ENCODE data around the gene DAGLA.

DAGLA gene

DNA sequence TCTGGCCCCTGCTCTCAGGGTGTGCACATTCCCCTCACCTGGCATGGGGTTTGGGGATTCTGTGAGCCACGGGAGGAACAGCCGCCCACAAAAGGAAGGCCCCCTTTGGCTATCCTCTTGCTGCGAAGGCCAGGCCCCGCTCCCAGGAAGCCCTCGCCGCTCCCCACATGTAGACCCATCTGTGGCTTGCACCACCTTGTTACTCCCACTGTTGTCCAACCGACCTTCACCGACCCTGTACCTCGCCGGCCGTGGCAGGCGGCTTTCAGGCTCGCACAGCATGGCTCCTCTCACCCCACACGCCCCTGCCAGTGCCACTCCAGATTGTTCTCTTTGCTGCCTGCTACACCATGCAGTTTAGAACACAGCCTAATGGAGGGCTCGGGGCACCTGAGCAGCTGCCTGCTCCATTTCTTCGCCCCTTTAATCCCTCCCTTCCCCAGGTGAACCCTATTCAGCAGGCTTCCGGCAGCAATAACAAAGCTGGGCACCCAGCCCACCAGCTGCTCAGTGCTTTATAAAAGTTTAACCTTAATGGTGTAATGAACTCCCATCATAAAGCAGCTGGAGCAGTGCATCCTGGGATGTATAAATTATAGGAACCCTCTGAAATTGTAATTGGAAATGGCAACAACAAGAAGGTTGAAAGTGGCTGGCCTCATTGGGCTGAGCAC, 10.7 kb downstream of the DAGLA start:
- no peak for DNase-seq (ENCODE audit: low read depth)

DNA sequence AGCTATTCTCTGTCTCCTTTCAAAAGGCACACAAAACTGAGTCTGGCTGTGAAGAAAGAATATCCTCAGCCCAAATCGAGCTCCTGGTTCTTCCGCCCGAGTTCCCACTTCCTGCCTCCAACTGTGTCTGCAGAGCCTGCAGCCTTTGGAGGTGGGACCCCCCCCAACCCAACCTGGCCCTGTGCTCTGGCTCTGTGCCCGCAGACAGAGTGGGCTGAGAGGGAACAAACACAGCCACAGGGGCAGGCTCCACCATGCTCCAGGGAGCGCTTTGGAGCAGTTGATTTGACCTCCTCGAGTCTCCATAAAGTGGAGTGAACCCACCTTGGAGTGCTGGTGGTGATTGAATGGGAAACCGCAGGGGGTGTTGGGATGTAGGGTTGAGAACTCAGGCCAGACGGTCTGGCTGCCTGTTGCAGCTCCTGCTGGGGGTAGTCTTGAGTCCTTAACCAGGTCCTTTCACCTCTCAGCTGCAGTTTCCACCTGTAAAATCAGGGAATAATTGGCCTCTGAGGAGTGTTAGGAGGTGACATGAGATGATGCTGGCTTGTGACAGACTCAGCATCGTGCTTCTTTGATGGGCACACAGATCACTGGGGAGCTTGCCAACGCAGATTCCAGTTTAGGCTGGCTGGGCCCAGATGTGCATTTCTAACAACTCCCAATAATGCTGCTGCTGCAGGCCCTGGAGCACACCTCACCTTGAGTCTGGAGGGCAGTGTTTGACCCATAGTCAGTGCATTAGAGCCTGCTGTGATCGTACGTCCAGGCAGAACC, 11.4 kb downstream of the DAGLA start:
- DNase-seq (ENCODE audit: low read depth) = no peak

DNA sequence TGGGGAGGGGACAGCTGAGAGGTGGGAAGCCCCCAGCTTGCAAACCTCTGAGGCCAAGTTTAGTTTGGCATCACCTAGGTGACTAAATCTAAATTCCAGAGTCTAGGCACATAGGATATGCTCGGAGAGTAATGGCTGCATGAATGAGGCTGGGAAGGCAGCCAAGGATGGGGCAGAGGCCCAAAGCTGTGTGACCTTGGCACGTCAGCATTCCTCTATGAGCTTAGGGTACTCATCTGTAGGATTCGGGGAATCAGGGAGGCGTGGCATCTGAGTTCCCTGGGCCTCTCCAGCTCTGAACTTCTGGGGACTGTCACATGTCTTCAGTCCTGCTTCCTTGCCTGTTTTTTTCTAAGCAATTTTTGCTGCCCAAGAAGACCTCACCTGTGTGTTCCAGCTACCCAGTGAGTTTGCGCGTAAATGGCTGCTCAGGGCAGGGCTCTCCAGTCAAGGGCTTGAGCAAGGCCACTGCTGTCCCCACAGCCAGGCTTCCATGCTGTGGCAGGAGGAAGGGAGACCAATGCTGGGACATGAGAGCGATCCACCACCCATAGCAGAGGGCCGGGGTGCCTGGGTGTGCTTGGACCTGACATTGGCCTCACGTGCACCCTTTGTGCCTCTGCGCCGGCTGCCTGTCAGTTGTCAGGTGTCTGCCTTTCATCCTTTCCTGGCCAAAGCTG, 13.9 kb downstream of the DAGLA start:
- DNase-seq (ENCODE audit: low read depth) = no peak

DNA sequence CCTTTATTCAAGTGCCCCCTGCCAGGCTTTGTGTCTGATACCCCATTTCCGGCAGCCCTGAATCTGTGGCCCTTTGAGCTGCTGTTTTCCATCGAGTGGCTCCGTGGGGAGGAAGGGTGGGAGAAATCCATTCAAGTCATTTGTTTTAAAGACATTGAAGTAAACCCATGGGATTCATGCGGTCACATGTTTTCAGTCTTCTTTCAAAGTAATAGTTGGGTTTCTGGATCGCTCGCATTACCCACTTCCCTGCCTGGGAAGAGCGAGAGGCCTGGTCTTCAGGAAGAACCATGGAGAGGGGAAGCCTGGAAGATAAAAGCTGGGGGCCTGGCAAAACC, 14.4 kb downstream of the DAGLA start:
- no peak for DNase-seq (ENCODE audit: low read depth)

DNA sequence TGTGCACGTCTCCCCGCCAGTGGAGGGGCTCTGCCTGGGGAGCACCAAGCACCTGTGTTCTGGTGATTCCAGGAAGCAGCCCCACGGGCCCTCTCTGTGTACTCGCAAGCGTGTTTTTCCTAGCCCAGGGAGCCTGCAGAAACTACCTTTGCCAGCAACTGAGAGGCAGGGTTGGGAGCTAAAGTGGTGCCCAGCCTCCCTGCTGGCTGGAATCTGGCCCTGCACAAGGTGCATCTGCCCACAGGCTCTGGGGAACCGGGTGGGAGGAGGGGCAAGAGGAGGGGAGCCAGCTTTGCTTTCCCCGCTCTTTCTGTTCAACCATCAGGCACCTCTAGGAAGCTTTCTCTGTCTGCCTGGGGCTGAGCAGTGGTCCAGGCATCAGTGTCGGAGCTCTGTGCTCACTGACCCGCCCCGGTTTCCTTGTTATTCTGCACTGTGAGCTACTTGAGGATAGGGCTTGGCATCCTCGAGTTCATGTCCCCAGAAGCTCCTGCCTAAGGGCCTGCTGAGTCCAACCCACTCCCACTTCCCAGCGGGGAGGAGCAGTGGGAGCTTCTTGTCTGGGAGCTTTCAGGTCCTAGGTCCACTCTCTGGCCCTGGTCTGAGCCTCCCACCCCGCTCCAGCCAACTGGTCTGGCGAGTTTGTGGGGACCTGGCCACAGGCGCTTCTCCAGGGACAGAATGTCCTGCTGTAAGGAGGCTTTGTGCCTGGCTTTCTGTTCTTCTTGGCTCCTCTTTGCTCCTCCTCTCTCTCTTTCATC, 14.9 kb downstream of the DAGLA start:
- DNase-seq (ENCODE audit: low read depth) = no peak

DNA sequence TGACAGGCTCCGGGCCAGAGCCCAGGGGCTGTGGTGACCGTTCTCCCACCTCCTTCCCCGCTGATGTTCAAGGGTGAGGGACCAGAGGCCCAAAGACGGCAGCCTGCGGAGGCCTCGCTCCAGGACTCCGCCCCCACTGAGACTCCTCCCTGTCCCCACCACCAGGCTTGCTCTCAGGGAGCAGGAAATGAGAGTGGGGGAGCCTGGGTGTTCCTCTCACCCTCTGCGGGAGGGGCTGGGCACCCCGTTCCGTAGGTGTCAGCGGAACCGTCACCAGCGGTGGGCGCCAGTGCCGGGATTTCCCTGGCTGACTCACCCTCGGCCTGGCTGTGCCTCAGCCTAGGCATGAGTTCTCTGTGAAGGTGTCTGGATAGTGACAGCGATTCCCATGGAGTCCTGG, 15.7 kb downstream of the DAGLA start:
- DNase-seq (ENCODE audit: low read depth) = peak; percentile 39

DNA sequence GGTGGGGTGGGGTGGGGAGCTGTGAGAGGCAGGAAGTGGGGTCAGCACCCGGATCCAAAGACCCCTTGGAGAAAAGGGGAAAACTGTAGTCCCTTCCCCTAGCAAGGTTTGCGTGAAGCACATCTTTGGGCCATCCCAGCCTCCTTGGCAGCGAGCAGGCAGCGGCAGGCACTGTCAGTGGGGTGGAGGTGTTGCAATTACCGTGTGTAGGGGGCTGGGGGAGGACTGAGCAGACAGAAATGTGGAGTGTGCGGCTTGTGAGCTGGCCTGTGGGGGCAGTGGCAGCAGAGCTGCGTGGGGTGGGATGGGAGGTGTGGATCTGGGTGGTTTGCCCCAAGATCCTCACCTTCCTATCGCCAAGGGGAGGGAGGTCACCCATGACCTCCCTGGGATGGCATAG, 16.4 kb downstream of the DAGLA start:
- DNase-seq (ENCODE audit: low read depth) = no peak

DNA sequence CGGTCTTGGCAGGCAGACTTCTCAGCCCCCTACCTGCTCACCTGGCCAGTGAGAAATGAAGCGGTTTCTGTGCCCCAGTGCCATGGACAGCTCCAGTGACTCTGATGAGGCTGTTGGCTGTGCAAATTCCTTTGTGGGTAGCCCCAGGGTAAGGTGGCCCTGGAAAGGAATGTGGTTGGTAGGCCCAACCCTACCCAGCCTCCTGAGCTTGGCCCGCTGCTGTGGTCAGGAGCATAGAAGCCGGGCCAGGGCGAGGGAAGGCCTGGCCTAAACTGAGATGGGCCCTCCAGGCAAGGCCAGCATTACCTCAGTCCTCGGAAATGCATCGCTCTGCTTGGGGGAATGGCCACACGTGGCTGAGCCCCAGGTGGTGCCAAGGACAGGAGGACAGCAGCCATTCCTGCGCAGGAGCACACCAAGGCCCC, 16.9 kb downstream of the DAGLA start:
- no peak for DNase-seq (ENCODE audit: low read depth)

DNA sequence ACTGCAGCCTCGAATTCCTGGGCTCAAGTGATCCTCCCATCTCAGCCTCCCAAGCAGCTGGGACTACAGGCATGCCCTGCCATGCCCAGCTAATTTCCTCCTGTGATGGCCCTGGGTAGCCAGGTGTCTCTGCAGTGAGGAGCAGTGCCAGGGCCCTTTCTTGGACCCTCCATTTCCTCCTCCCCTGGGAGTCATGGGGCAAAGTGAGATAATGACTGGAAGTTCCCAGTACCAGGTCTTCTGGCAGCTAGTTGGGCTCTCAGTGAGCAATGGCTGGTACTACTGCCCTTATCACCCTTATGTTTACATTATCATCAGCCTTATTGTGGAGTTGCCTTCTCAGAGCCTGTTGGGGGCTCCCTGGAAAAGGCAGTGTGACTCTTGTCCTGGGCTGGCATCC, 17.6 kb downstream of the DAGLA start:
- no peak for DNase-seq (ENCODE audit: low read depth)

DNA sequence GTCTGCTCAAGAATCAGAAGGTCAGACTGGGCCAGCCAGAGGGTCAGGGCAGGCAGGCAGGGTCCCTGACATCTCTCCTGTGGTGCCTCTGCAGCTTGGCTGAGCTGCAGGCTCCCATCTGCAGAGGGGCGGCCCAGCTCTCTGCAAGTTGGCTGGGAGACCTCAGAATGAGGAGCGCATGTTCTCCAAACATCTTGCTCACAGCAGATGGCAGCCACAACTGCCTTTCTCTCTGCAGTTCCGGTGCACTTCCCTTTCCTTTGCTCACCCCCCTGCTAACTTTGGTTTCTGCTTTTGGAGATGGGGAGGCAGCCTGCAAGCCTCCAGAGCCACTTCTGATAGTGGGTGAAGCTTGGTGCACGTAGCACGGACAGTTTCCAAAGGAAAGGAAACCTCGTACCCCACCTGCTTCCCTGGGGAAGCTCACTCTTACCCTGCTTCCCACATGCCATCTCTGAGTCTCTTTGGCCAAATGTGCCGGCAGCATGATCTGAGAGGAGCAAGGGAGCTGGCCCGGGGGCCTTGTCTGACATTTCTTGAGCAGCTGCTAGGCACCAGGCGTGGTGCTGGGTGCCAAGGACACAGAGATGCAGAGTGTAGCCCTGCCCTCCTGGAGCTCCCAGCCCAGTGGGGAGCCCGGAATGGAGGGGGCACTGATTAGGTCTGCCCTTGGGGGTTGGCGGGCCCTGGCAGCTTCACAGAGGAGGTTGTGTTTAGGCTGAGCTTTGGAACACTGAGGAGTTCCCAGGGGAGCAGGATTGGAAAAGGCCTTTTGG, 18.2 kb downstream of the DAGLA start:
- no peak for DNase-seq (ENCODE audit: low read depth)

DNA sequence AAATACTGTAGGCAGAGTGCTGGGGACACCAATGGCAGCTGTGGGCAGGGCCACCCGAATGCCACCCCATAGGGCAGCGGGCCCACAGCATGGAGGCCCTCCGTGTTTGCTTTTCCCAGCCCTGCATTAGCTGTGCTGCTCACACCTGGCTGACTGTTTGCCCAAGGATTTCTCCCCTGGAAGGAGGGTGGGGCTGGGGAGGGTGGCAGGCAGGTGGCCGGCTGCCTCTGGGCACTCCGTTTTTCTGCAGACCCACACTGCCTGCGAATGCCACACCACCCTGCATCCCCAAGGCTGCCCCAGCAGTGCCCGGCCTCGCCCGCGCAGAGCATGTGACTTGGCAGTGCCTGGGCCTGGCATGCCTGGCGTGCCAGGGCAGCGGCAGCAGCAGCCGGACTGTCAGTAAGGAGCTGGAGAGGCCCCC, 19.6 kb downstream of the DAGLA start:
- DNase-seq (ENCODE audit: low read depth) = no peak

DNA sequence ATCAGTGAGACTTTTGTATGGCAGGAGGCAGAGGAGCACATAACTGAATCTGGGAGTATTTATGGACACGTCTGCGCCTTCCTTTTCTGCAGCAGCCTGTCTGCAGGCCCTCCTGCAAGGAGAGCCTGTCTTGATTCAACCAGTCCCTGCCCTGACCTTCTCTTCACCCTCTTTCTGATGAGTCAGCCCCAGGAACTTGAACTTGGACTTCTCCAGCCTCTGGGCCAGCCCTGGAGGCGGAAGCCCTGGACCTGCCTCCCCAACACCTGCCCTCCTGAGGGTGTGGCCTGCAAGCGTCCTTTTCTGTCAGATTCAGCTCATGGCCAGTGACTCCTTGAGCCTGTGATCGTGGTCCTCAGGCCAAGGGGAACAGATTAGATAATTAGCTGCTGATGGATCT, 20.0 kb downstream of the DAGLA start:
- peak; percentile 50 for DNase-seq (ENCODE audit: low read depth)

DNA sequence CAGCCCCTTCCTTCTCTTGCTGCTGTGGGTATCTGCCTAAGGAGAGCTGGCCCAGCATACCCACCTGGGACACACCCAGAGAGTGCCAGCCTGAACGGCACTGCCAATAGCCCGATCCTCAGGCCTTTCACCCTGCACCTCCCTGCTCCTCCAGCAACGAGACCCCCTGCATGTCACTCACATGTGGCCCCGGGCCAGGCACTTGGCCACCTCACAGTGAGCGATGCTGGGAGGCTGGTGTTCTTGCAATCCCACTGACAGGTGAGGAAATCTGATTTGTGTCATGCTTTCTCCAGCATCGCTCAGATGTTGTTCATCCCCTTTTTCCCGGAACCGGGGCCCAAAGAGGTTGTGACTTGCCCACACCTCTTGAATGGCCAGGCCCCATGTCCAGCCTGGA, 20.5 kb downstream of the DAGLA start:
- DNase-seq (ENCODE audit: low read depth) = no peak

DNA sequence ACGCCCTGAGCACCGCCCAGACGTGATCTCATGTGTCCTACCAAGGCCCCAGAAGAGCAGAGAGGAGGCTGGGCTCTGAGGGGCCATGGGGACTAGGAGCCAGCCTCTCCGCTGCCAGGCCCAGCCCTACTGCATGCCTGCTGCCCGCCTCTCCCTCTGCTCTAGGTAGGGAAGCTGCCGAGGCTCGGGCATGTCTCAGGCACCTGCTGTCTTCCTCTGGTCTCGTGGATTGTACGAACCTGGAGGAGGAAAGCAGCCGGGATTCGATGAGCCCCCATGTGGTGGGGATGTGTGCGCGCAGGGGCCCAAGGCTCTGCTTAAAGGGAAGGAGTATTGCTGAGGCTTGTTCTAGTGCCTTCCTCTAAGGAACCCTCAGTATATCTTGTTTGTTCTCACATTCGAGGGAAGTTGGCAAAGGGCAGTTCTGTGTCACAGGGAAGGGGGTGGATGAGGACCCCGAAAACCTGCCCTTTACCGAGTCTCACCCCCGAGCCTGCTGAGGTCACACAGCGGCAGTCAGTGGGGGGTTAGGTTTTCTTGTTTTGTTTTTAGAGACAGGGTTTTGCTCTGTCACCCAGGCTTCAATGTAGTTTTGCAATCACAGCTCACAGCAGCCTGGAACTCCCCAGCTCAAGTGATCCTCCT, 21.2 kb downstream of the DAGLA start:
- DNase-seq (ENCODE audit: low read depth) = no peak

DNA sequence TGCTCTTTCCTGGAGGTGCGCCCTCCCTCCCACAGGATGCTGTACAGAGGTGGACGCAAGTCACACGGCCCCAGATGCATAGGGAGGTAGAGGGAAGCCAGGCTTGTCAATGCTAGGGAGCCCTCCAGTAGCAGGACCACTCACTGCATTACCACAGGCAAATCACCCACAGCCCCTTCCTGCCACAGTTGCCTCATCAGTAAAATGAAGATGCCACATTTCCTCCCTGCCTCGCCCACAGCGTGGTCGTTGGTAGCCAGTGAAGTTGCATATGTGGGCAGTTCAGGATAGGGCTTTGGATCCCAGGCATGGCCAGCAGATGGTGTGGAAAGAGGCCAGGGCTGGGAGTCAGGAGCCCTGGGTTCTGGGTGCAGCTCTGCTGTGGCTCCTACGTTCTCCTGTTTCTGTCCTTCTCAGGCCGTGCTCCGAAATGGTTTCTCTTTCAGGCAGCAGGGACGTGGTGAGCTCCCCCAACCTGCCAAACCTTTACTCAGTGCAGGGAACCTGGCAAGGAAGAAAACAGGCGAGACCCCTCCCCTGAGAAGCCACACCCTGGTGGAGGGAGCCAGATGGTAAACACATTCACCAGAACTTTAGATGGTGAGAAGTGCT, 22.6 kb downstream of the DAGLA start:
- no peak for DNase-seq (ENCODE audit: low read depth)

DNA sequence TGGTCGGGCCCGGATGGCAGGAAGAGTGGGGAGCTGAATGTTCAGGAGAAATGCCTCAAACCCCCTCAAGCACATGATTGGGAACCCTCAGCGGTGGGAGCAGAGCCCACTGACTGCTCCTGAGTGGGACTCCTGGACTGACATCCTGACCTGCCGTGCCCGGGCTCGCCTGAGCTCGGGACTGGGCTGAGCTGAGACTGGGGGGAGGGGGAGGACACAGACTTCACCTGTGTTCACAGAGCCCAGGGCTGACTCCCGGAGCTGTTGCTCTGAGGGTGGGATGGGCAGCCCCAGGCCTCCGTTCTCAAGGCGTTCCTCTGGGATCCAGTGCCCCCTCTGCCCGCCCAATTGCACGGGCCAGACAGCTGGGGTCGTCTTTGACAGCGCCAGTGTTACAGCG, 24.6 kb downstream of the DAGLA start:
- no peak for DNase-seq (ENCODE audit: low read depth)

DNA sequence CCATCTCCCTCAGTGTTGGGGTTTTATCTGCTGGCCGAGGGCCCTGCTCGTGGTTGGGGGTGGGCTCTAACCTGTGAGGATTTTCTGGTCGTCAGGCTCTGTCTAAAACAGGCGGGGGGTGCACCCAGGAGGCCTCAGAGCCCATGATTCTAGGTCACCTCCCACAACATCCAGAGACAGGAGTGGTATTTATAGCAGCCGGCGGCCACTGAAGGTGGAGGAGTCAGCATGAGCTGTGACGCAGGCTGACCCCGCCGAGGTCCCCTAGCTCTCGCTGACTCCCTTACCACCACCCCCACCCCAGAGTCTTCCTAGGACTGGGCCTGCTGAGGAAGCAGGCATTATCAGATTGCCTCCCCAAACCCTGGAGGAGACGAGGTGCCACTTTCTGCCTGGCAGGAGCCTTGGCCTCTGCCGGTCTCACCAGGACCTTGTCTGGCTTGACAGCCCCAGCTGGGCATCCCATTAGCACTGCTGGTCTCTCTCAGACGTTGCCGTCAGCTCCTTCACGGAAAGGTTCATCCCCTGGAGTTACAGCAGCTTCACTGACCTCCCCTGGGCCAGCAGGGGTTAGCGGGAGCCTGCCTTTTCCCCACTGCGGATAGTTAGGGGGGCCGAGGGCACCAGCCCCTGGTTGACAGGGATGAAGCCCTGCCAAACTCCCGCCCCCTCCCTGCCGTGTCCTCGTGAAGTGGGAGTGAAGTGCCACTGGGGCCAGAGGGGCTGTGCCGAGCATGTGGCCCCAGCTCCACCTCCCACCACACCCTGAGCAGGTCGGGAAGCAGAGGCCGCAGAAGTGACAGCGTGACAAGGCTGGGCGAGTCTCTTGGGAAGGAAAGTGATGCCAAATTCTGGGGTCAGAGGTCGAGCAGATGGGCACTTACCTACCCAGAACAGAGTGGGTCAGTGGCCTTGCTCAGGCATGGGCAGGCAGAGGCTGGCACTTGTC, 26.5 kb downstream of the DAGLA start:
- no peak for DNase-seq (ENCODE audit: low read depth)

DNA sequence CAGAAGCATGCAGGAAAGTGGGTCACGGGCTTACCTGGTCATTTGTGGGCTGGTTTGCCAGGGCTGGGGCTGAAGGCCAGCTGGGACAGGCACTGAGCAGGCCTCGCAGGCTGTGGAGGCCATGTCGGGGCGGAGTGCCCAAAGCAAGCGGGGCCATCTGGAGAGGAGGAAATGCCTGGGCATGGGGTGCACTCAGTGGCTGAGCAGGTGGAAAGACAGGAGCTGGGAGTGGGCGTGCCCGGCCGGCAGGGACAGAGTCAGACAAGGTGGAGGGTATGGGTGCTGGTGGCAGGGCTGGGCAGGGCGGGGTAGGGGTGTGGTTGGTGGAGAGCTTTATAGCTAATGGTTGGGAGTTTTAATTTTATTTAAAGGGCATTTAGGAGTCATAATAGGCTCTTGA, 27.4 kb downstream of the DAGLA start:
- no peak for DNase-seq (ENCODE audit: low read depth)

DNA sequence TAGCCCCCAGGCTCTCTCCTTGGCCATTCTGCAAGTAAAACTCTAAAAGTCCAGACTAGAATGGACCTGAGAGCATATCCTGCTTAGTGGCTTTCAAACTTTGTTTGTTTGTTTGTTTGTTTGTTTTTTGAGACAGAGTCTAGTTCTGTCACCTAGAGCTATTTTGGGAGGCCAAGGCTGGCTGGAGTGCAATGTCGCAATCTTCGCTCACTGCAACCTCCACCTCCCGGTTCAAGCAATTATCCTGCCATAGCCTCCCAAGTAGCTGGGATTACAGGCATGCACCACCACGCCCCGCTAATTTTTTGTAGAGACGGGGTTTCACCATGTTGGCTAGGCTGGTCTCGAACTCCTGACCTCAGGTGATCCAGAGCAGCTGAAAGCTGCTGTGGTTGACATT, 28.9 kb downstream of the DAGLA start:
- DNase-seq (ENCODE audit: low read depth) = no peak

DNA sequence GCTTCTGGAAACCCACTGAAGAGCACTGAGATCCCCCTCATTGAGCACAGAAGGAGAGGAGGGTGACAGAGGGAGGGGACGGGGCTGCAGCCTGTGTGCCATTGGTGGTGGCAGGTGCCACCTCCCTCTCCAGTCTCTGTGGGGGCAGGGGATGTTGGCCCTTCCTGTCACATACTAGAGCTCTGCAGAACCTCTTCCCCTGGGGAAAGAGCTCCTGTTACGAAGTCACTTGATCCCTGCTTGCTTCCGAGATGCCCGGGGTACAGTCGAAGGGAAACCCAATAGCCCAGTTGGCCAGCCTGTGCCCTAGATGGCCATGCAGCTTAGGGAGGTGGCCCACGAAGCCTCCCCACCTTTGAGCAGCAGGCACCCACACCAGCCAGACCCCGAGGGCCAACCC, 29.4 kb downstream of the DAGLA start:
- no peak for DNase-seq (ENCODE audit: low read depth)

Data from fibroblast of gingiva (primary cell).